Stimulated activated CD4-positive, alpha-beta T cell treated with anti-CD3 and anti-CD28 coated beads, Interleukin-4, amount 100 ng/mL, for 24 hours (primary cell): ENCODE results near the gene PHACTR2.
A peak's percentile ranks its signal among the peaks of the same experiment; 100 is the strongest.
"Not testable (repeated sequence)": the region's sequence is repeated elsewhere in the genome, so short reads cannot be mapped to it uniquely, and the experiment has no call there.

Experiments
- DNase-seq: peaks from one replicate; pipeline ENCODE4 v3.0.0-alpha.2; 2020

Gene PHACTR2

GRCh38 chr6:143773506-143774150 lies 95.9 kb downstream of the PHACTR2 start:
- no peak for DNase-seq

GRCh38 chr6:143774347-143774746 lies 96.6 kb downstream of the PHACTR2 start:
- no peak for DNase-seq

- DNase-seq: no peak
Measured at GRCh38 chr6:143775336-143775735, 97.6 kb downstream of the PHACTR2 start.

- no peak for DNase-seq
Measured at GRCh38 chr6:143778926-143779325, 101.2 kb downstream of the PHACTR2 start.

- no peak for DNase-seq
Measured at GRCh38 chr6:143782481-143782880, 104.7 kb downstream of the PHACTR2 start.

- DNase-seq: no peak
Measured at GRCh38 chr6:143783077-143783476, 105.3 kb downstream of the PHACTR2 start.

GRCh38 chr6:143784316-143784715 lies 106.6 kb downstream of the PHACTR2 start:
- DNase-seq: no peak

GRCh38 chr6:143786371-143786770 lies 108.6 kb downstream of the PHACTR2 start:
- DNase-seq: not testable (repeated sequence)

GRCh38 chr6:143792402-143793279 lies 114.9 kb downstream of the PHACTR2 start:
- DNase-seq: no peak

GRCh38 chr6:143793280-143793619 lies 115.5 kb downstream of the PHACTR2 start:
- no peak for DNase-seq

GRCh38 chr6:143796551-143796950 lies 118.8 kb downstream of the PHACTR2 start:
- not testable (repeated sequence) for DNase-seq

GRCh38 chr6:143798487-143798886 lies 120.7 kb downstream of the PHACTR2 start:
- not testable (repeated sequence) for DNase-seq

GRCh38 chr6:143802833-143803565 lies 125.2 kb downstream of the PHACTR2 start:
- no peak for DNase-seq

- no peak for DNase-seq
Measured at GRCh38 chr6:143803769-143804568, 126.2 kb downstream of the PHACTR2 start.

- no peak for DNase-seq
Measured at GRCh38 chr6:143804835-143805239, 127.1 kb downstream of the PHACTR2 start.

- DNase-seq: peak; percentile 90
Measured at GRCh38 chr6:143806282-143807102, 128.7 kb downstream of the PHACTR2 start.

- no peak for DNase-seq
Measured at GRCh38 chr6:143807103-143807772, 129.5 kb downstream of the PHACTR2 start.

GRCh38 chr6:143810745-143811144 lies 133.0 kb downstream of the PHACTR2 start:
- no peak for DNase-seq

GRCh38 chr6:143811501-143812157 lies 133.9 kb downstream of the PHACTR2 start:
- DNase-seq: no peak

GRCh38 chr6:143817621-143818020 lies 139.9 kb downstream of the PHACTR2 start:
- no peak for DNase-seq

- DNase-seq: no peak
Measured at GRCh38 chr6:143821359-143821758, 143.6 kb downstream of the PHACTR2 start.
